C4-2B (cell line): ENCODE data around the gene BMP2K.

Source experiments
- ZFX ChIP-seq: fragments of 450-650 bp; IDR thresholded peaks from 2 replicates; pipeline ENCODE4 v1.6.1; 2017
- TF ChIP-seq, protein P1 (sequence below): fragments of 450-650 bp; conservative IDR thresholded peaks from 2 replicates; pipeline ENCODE4 v1.5.1; 2017; ENCODE audit warnings: mild to moderate bottlenecking

DNA sequence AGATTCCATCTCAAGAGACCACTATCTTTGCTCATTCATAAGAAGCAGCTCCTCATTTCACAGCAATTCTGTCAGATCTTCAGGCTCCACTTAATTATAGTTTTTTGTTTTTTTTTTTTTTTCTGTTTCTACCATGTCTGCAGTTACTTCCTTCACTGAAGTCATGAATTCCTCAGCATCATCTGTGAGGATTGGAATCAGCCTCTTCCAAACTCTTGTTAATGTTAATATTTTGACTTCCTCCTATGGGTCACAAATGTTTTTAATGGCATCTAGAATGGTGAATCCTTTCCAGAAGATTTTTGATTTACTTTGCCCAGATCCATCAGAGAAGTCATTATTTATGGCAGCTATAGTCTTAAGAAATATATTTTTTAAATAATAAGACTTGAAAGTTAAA lies 53.1 kb downstream of the BMP2K start:
- TF ChIP-seq, protein P1, sequence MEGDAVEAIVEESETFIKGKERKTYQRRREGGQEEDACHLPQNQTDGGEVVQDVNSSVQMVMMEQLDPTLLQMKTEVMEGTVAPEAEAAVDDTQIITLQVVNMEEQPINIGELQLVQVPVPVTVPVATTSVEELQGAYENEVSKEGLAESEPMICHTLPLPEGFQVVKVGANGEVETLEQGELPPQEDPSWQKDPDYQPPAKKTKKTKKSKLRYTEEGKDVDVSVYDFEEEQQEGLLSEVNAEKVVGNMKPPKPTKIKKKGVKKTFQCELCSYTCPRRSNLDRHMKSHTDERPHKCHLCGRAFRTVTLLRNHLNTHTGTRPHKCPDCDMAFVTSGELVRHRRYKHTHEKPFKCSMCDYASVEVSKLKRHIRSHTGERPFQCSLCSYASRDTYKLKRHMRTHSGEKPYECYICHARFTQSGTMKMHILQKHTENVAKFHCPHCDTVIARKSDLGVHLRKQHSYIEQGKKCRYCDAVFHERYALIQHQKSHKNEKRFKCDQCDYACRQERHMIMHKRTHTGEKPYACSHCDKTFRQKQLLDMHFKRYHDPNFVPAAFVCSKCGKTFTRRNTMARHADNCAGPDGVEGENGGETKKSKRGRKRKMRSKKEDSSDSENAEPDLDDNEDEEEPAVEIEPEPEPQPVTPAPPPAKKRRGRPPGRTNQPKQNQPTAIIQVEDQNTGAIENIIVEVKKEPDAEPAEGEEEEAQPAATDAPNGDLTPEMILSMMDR: no peak
- TF ChIP-seq ZFX: no peak
